BLaER1 (cell line): ENCODE data around the gene FCHSD2.

Source experiments
- H3K27ac ChIP-seq: shearing (Covaris generic); formaldehyde crosslinking; 2 replicates; pipeline ENCODE4 v1.8.1; 2022
- H3K27me3 ChIP-seq: shearing (Covaris generic); formaldehyde crosslinking; 2 replicates; pipeline ENCODE4 v1.8.1; 2022
- H3K36me3 ChIP-seq: shearing (Covaris generic); formaldehyde crosslinking; 2 replicates; pipeline ENCODE4 v1.8.1; 2022
- H3K4me1 ChIP-seq: shearing (Covaris generic); formaldehyde crosslinking; 2 replicates; pipeline ENCODE4 v1.8.1; 2022
- H3K4me2 ChIP-seq: shearing (Covaris generic); formaldehyde crosslinking; 2 replicates; pipeline ENCODE4 v1.8.1; 2022
- H3K4me3 ChIP-seq: shearing (Covaris generic); formaldehyde crosslinking; 2 replicates; pipeline ENCODE4 v1.8.1; 2022
- H3K9ac ChIP-seq: shearing (Covaris generic); formaldehyde crosslinking; 2 replicates; pipeline ENCODE4 v1.8.1; 2022
- H3K9me3 ChIP-seq: shearing (Covaris generic); formaldehyde crosslinking; 2 replicates; pipeline ENCODE4 v1.8.1; 2022
- H4K20me1 ChIP-seq: shearing (Covaris generic); formaldehyde crosslinking; 2 replicates; pipeline ENCODE4 v1.8.1; 2022
- Cebpa-rat ChIP-seq: shearing (Covaris generic); IDR thresholded peaks from 2 replicates; pipeline ENCODE4 v1.8.1; 2022

The FCHSD2 gene

GRCh38 chr11:72826191-72826941 lies 315.8 kb downstream of the FCHSD2 start:
- Histone ChIP-seq H3K9ac (no peak overlapping the region), H3K4me1 (peaks cover 48% of the 10 kb centered on the region), H3K27me3 (no peaks in the 10 kb centered on the region), H3K4me2 (no peak overlapping the region), H3K4me3 (no peak overlapping the region), H3K36me3 (peaks cover 57% of the 10 kb centered on the region), H4K20me1 (0 out of 2 replicates have a peak, but pooled peaks cover 4% of the 10 kb centered on the region), H3K27ac (no peak overlapping the region), H3K9me3 (no peaks in the 10 kb centered on the region)
- TF ChIP-seq Cebpa-rat = no peak

GRCh38 chr11:72825661-72826060 lies 316.5 kb downstream of the FCHSD2 start:
- TF ChIP-seq Cebpa-rat = no peak
- H3K27me3 ChIP-seq = no peaks in the 10 kb centered on the region
- H3K9me3 ChIP-seq = no peaks in the 10 kb centered on the region
- H3K4me1 ChIP-seq = peaks cover 55% of the 10 kb centered on the region
- H3K27ac ChIP-seq = 0 out of 2 replicates have a peak overlapping the region, but pooled peaks have one; percentile 7
- 0 out of 2 replicates have a peak, but pooled peaks cover 4% of the 10 kb centered on the region for H4K20me1 ChIP-seq
- H3K4me3 ChIP-seq = no peak overlapping the region
- no peak overlapping the region for H3K4me2 ChIP-seq
- peaks cover 57% of the 10 kb centered on the region for H3K36me3 ChIP-seq
- no peak overlapping the region for H3K9ac ChIP-seq

GRCh38 chr11:72824811-72825505 lies 317.2 kb downstream of the FCHSD2 start:
- Histone ChIP-seq H3K4me3 (no peak overlapping the region), H3K9ac (no peak overlapping the region), H3K27ac (peak overlapping the region; percentile 83), H4K20me1 (0 out of 2 replicates have a peak, but pooled peaks cover 4% of the 10 kb centered on the region), H3K4me2 (peak overlapping the region; percentile 95), H3K36me3 (peaks cover 57% of the 10 kb centered on the region), H3K27me3 (no peaks in the 10 kb centered on the region), H3K9me3 (no peaks in the 10 kb centered on the region), H3K4me1 (peaks cover 58% of the 10 kb centered on the region)
- no peak for TF ChIP-seq Cebpa-rat

GRCh38 chr11:72824020-72824419 lies 318.1 kb downstream of the FCHSD2 start:
- Histone ChIP-seq H3K9ac (no peak overlapping the region), H3K27ac (peak overlapping the region; percentile 83), H3K4me3 (no peak overlapping the region), H3K4me2 (peak overlapping the region; percentile 95), H3K27me3 (no peaks in the 10 kb centered on the region), H3K4me1 (peaks cover 58% of the 10 kb centered on the region), H3K36me3 (peaks cover 57% of the 10 kb centered on the region), H3K9me3 (no peaks in the 10 kb centered on the region), H4K20me1 (0 out of 2 replicates have a peak, but pooled peaks cover 4% of the 10 kb centered on the region)
- no peak for TF ChIP-seq Cebpa-rat

- Histone ChIP-seq H4K20me1 (0 out of 2 replicates have a peak, but pooled peaks cover 4% of the 10 kb centered on the region), H3K27ac (peak overlapping the region; percentile 83), H3K27me3 (no peaks in the 10 kb centered on the region), H3K4me2 (peak overlapping the region; percentile 95), H3K36me3 (peaks cover 57% of the 10 kb centered on the region), H3K4me3 (peak overlapping the region; percentile 59; the same call in 1 of the 2 replicates), H3K4me1 (peaks cover 57% of the 10 kb centered on the region), H3K9me3 (no peaks in the 10 kb centered on the region), H3K9ac (no peak overlapping the region)
- no peak for TF ChIP-seq Cebpa-rat
These were observed 318.9 kb downstream of the FCHSD2 start for GRCh38 chr11:72823105-72823804.

- H3K36me3 ChIP-seq = peaks cover 63% of the 10 kb centered on the region
- H3K9me3 ChIP-seq = no peaks in the 10 kb centered on the region
- TF ChIP-seq Cebpa-rat = no peak
- no peaks in the 10 kb centered on the region for H3K27me3 ChIP-seq
- peak overlapping the region; percentile 77 for H3K9ac ChIP-seq
- 0 out of 2 replicates have a peak, but pooled peaks cover 4% of the 10 kb centered on the region for H4K20me1 ChIP-seq
- peak overlapping the region; percentile 83 for H3K27ac ChIP-seq
- peak overlapping the region; percentile 95 for H3K4me2 ChIP-seq
- peak overlapping the region; percentile 59 for H3K4me3 ChIP-seq
- peaks cover 59% of the 10 kb centered on the region for H3K4me1 ChIP-seq
These were observed 320.0 kb downstream of the FCHSD2 start for GRCh38 chr11:72821920-72822799.

- Histone ChIP-seq H3K9ac (peak overlapping the region; percentile 77), H3K9me3 (no peaks in the 10 kb centered on the region), H3K4me2 (peak overlapping the region; percentile 95), H3K4me1 (peaks cover 66% of the 10 kb centered on the region), H3K36me3 (peaks cover 58% of the 10 kb centered on the region), H3K27me3 (no peaks in the 10 kb centered on the region), H4K20me1 (0 out of 2 replicates have a peak, but pooled peaks cover 4% of the 10 kb centered on the region), H3K4me3 (peak overlapping the region; percentile 59), H3K27ac (peak overlapping the region; percentile 83)
- no peak for TF ChIP-seq Cebpa-rat
These were observed 320.7 kb downstream of the FCHSD2 start for GRCh38 chr11:72821221-72821919.

- Histone ChIP-seq H3K4me1 (peaks cover 73% of the 10 kb centered on the region), H4K20me1 (0 out of 2 replicates have a peak, but pooled peaks cover 4% of the 10 kb centered on the region), H3K4me3 (no peak overlapping the region), H3K4me2 (peak overlapping the region; percentile 95), H3K9me3 (no peaks in the 10 kb centered on the region), H3K9ac (no peak overlapping the region), H3K27ac (peak overlapping the region; percentile 83; the same call in 1 of the 2 replicates), H3K27me3 (no peaks in the 10 kb centered on the region), H3K36me3 (peaks cover 54% of the 10 kb centered on the region)
- no peak for TF ChIP-seq Cebpa-rat
These were observed 321.5 kb downstream of the FCHSD2 start for GRCh38 chr11:72820439-72821139.
